Putamen (tissue), 1 donor: Measurements from ENCODE around the gene EVA1C.
"Not testable (repeated sequence)": the region's sequence is repeated elsewhere in the genome, so short reads cannot be mapped to it uniquely, and the experiment has no call there.

Experiments used
- DNase-seq: peaks from one replicate; pipeline ENCODE4 v3.0.0-alpha.2; 2016; ENCODE audit warnings: low spot score

EVA1C gene

DNA sequence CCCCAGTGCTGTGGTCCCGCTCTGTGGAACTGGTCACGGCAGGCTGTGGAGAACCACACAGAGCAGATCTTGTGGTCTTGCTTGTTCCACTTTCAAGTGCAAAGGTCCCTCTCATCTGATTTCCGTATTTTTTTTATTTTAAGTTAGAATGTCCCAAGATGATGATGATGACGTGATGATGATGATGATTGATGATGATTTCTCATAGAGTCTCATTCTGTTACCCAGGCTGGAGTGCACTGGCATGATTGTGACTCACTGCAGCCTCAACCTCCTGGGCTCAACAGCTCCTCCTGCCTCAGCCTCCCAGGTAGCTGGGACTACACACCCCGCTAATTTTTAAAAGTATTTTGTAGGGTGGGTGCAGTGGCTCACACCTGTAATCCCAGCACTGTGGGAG is 12.2 kb downstream of the EVA1C start:
- DNase-seq, result no peak

DNA sequence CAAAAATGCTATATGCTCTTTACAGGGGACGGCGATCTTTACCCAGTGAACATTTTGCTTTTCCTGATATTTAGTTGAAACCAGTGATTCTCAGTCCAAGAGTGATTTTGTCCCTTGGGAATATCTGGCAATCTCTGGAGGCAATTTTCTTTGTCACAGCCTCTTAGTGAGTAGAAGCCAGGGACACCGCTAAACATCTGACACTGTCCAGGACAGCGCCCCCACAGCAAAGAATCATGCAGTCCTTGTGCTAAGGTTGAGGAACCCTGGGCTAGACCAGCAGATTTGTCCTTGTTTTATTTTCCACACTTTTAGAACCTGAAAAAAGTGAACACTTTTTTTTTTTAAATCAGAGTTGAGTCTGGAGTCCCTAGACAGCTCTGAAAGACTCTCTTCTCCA is 13.1 kb downstream of the EVA1C start:
- DNase-seq, result no peak

DNA sequence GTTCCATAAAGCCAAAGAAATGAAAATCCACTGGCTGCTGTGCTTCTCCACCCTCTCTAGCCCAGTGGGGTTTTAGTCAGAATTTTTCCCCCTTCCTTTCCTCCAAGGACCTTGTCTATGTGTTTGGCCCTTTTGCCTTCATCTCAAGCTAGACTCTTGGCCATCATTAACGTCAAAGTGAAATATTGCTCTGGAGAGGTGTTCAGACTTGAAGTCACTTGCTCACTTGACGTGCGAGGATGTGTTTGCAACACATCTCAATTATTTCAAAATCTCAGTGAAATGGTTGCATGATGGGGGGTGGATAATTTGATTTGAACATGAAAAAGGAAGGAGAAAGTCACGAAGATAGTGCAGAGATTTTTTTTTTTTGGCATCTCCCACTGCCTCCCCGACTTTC is 13.6 kb downstream of the EVA1C start:
- DNase-seq, result no peak

- DNase-seq, result peak; percentile 86
These were observed 14.1 kb downstream of the EVA1C start for GRCh38 chr21:32426592-32427051.

DNA sequence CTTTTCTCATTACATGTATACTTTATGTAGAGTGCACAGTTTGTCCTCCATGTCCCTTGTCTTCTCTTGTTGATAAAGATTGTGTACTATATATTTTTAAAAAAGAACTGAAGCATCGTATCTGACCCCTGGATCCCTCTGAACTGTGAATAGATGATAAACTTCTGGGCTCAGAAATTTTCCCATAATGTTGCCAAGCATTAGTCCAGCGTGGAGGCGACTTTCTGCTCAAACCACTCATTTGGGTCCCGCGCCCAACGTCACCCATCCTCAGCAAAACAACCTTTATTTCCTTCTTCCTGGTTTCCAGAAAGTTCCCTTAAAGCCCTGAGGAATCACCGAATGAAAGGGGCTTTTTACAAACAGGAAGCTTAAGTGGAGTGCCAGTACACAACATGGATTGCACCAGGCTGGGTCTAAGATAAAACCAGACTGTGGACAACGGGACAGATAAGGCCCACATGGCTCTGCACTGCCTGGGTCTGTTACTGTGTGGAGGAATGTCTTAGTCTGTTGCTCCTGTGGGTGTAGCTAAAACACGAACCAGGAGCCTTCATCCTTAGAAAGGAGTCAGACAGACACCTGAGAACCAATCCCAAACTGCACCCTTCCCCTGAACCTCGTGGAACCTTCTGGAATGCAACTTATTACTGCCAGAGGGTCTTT is 15.6 kb downstream of the EVA1C start:
- no peak for DNase-seq

DNA sequence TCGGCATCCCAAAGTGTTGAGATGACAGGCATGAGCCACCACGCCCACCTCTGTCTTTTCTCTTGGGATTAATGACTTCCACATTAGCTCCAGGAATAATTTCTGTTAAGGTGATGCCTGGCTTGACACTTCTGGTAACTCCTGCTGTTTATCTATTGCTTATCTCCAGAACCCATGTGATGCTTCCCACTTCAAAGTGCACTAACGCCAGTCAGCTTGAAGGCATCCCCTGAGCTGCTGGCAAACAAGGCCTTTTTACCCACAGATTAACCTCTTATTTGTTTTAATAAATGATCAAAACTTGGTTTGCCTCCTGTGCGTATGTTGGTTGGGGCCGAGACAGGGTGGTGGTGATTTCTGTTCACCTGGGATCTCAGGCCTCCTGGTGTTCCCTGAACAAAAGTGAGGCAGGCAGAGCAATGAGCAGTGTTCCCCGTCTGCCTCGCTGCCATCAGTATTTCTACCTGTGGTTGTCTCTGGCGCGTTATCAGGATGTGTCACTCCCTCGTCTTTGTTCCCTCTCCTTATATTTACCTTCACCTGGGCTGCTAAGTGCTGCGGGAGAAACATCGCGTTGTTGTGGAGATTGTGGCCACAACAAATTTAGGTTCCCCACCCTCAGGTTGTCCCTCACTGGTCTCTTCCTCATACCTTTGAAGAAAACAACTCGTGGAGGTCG is 20.6 kb downstream of the EVA1C start:
- DNase-seq, result not testable (repeated sequence)

DNA sequence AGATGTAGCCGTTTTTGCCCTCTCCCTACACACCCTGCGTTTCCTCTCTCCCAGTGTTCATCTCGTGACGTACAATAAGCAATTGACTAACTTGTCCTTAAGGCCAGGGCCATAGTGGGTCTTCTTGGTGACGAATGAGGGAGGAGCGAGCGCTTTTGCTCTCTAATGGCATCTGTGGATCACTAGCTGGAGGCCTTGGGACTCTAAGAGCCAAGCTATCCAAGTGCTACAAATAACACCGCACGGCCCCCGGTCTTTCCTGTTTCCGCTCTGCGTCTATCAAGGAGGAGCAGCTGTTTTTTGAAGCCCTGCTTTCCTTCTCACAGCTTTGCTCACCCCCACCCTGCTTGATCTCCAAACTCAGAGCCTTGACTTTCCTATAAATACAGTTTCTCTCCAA is 25.2 kb downstream of the EVA1C start:
- no peak for DNase-seq

DNA sequence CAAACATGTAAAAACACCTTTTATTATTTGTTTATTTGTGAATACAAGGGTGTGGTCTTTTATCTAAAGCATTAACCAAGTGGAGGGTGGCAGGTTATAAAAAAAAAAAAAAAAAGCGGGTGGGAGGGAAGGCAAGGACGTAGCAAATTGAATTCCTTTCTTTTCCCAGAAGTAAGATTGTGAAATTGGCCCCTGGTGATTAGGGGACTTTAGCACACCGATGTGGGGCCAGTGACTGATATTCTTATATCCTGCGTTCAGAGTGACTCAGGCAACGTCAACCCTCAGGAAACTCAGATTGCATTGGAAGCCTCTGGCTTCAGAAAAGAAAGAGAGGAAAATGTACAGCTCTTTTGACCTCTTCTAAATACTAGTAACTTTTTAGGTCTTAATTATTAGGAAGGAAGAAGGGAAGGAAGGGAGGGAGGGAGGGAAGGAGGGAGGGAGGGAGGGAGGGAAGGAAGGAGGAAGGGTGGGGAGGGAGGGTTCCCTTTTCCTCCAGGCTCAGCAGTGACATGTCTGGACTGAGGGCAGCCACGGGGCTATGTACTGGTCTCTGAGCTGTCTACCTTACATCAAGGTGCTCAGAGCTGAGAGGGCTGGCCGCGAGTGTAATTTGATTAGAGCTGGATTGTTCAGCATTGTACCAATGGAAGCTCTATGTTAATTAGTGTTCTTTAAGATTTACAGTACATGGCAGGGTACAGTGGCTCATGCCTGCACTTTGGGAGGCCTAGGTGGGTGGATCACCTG is 30.2 kb downstream of the EVA1C start:
- no peak for DNase-seq

- DNase-seq, result no peak
These were observed 32.6 kb downstream of the EVA1C start for GRCh38 chr21:32445101-32445500.

DNA sequence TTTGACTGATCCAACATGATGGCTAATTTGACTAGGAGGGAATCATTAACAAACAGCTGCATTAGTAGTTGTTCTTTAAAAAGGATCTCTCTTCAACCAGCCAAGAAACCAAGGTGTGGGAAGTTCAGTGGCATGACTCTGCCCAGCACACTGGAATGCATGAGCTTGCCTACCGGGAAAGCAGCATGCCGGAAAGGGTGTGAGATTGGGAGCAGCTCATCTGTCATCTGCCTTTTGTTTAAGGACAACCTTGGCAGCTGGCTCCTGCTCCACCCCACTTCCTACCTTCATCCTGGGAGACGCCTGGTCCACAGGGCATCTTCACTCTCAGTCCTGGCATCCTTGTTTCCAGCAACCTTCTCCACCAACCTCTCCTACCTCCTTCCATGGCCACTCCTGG is 33.9 kb downstream of the EVA1C start:
- not testable (repeated sequence) for DNase-seq

- no peak for DNase-seq
These were observed 34.7 kb downstream of the EVA1C start for GRCh38 chr21:32447224-32447623.

GRCh38 chr21:32448803-32449594 is 36.5 kb downstream of the EVA1C start:
- DNase-seq, result no peak

DNA sequence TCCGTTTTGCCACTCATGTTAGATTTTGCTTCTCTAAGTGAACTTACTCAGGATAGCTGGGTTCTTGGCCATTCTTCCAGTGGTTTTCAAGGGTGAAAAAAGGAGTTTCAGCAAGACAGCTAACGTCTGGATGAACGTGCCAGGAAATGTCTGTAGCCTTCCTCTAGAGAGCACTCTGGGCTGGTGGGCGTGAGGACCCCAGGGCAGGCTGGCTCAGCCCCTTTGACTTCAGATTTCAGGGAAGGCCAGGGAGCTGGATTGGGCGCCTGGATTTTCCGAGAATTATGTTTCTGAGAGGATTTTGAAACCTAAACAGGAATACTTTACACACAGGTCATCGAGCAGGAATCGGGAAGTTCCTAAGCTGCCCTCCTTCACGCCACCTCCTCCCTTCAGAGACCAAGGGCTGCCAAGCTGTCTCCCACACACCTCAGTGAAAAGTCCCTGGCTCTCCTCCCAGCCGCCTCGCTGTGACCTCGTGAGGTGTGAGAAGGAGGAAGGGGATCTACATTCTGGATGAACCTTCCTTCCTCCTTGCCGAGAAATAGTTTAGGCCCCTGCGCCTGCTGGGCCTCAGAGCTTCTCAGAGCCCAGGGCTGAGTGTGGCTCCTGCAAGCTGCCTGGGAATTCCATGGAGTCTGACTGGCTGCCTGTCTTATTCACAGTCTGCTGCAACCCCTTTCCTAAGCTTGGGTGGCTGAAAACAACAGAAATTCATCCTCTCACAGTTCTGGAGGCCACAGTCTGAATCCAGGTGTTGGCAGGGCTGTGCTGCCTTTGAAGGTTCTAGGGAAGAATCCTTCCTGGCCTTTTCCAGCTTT is 38.6 kb downstream of the EVA1C start:
- not testable (repeated sequence) for DNase-seq

- DNase-seq, result not testable (repeated sequence)
These were observed 39.7 kb downstream of the EVA1C start for GRCh38 chr21:32452191-32452590.

DNA sequence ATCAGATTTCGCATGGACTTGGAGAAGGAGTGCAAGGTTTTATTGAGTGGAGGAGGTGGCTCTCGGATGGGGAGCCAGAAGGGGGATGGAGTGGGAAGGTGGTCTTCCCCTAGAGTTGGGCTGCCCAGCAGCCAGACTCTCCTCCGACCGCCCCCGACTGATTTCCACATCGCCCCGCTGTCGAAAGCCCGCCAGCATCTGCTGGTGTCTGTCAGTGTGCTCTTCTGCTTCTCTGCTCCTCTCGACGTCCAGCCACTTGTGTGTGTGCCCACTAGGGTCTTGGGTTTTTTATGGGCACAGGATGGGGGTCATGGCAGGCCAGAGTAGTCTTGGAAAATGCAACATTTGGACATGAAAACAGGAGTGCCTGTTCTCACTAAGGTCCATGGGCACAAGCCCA is 40.1 kb downstream of the EVA1C start:
- DNase-seq, result no peak

DNA sequence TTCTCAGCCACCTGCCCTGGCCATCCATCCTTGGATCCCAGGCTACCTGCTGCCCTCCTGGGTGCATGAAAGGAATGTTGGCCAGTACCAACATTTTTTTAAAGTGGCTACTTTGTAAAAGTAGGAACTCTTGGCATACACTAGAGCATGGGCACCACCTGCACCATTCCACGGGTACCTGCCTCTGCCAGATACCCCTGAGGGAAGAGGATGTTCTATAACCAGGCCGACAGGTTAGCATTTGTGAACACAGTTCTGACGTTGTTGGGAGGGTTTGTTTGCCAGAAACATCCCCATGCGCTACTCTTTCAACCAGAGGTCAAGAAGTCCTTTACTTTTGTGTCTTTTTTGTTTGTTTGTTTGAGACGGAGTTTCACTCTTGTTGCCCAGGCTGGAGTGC is 43.0 kb downstream of the EVA1C start:
- DNase-seq, result no peak

DNA sequence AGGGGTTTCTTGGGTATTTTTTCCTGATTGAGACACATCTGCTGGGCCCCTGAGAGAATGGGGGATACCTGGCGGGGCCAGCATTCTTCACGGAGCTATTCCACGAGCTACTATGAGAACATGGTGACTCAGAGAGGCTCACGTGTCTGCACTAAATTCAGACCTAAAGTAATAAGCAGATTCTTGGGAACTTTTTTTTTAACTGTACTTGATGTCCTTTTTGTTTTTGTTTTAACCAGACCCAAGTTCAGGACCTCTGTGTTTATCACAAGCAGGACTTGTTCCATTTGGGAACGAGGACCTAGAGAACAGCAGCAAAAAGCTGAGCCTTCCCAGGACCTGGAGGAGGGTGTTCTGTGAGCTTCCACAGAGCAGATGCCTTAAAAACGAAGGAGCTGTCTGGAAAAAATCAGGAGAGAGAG is 44.0 kb downstream of the EVA1C start:
- DNase-seq, result no peak

DNA sequence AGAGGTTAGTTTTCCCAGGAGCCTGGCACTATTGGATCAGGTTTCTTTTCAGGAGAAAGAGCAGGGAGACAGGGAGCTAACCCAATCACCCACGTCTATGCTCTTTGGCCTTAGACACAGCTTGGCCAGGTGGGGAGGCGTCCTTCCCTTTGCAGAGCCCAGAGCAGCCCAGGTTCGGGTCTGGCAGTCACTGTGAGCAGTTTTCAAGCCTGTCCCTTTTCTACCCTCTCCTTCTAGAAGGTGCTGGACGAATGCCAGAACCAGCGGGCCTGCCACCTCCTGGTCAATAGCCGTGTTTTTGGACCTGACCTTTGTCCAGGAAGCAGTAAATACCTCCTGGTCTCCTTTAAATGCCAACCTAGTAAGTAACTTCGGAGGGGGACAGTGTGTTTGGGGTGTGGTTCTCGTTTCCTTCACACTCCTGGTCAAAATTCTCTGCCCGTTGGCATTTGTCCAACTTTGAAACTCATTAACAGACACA is 44.9 kb downstream of the EVA1C start:
- DNase-seq, result no peak

DNA sequence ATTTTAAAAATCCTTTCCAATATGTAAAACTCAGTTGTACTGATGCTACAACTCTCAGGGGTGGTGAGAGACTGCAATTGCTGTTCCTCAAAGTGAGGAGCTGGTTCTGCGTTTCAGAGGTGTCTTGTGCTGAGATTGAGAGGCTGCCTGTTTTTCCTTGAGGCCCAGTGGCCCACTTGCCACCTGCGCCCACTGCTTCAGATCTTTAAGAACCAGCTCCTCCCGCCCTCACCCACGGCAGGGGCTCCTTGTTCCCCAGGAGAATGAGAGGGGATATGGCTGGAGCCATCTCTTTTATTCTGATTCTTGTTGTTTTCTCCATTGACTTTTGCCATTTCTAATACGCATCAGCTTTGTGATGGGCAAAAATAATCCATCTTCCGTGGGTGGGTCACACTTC is 45.5 kb downstream of the EVA1C start:
- DNase-seq, result no peak

GRCh38 chr21:32459972-32460371 is 47.5 kb downstream of the EVA1C start:
- peak; percentile 18 for DNase-seq

- DNase-seq, result no peak
These were observed 49.0 kb downstream of the EVA1C start for GRCh38 chr21:32461503-32461902.
